Measurements from ENCODE around the gene ORC4.
"Not testable (repeated sequence)": the region's sequence is repeated elsewhere in the genome, so short reads cannot be mapped to it uniquely, and the experiment has no call there.

ORC4 gene

DNA sequence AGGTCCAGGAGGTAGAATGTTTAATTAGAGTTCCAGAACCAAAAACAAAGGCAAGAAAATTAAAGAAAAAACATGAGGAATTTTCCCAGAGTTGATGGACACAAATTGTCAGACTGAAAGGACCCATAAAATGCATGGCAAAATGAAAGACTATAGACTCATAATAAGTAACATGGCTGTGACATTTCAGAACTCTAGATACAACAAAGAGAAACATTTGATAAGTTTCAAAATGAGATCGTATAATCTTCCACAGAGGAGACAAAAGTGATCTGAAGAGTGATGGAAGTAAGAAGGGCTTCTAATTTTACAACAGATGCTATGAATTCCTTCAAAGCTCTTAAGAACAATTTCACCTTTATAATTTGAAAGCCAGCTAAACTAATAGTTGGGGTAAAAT is 20.4 kb downstream of the ORC4 start:
- no peak overlapping the region for H3K4me3 ChIP-seq (replicated peaks in 1 of 2; ENCODE audit: low read depth in 2 of 2, low read length in 2 of 2)
- TF ChIP-seq, protein P1, sequence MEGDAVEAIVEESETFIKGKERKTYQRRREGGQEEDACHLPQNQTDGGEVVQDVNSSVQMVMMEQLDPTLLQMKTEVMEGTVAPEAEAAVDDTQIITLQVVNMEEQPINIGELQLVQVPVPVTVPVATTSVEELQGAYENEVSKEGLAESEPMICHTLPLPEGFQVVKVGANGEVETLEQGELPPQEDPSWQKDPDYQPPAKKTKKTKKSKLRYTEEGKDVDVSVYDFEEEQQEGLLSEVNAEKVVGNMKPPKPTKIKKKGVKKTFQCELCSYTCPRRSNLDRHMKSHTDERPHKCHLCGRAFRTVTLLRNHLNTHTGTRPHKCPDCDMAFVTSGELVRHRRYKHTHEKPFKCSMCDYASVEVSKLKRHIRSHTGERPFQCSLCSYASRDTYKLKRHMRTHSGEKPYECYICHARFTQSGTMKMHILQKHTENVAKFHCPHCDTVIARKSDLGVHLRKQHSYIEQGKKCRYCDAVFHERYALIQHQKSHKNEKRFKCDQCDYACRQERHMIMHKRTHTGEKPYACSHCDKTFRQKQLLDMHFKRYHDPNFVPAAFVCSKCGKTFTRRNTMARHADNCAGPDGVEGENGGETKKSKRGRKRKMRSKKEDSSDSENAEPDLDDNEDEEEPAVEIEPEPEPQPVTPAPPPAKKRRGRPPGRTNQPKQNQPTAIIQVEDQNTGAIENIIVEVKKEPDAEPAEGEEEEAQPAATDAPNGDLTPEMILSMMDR (IDR thresholded peaks at IDR 0.05; ENCODE audit: low read depth, low read length), result no peak
- no peak for DNase-seq (ENCODE audit: low read depth in 2 of 2)

DNA sequence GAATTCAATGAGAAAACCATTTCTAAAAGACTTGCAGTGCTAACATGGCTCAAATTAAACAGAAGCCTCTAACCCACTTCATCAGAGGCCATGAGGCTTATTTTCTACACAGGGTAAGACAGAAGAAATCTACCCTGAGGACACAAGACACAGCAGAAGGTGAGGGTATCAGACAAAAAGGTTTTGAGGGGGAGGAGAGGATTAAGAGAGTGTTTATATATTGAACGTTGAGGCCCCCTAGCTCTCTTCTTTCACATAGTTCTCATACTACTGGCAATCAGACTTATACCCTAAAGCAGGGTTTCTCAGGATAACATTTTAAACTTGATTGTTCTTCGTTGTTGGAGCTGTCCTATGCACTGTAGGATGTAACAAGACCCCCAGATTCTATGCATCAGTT is 21.4 kb downstream of the ORC4 start:
- H3K4me3 ChIP-seq (replicated peaks in 1 of 2; ENCODE audit: low read depth in 2 of 2, low read length in 2 of 2), result no peak overlapping the region
- no peak for DNase-seq (ENCODE audit: low read depth in 2 of 2)
- TF ChIP-seq, protein P1 (IDR thresholded peaks at IDR 0.05; ENCODE audit: low read depth, low read length), result no peak

GRCh38 chr2:147998203-147998602 is 22.3 kb downstream of the ORC4 start:
- TF ChIP-seq, protein P1 (IDR thresholded peaks at IDR 0.05; ENCODE audit: low read depth, low read length), result no peak
- no peak overlapping the region for H3K4me3 ChIP-seq (replicated peaks in 1 of 2; ENCODE audit: low read depth in 2 of 2, low read length in 2 of 2)
- DNase-seq (ENCODE audit: low read depth in 2 of 2), result no peak

DNA sequence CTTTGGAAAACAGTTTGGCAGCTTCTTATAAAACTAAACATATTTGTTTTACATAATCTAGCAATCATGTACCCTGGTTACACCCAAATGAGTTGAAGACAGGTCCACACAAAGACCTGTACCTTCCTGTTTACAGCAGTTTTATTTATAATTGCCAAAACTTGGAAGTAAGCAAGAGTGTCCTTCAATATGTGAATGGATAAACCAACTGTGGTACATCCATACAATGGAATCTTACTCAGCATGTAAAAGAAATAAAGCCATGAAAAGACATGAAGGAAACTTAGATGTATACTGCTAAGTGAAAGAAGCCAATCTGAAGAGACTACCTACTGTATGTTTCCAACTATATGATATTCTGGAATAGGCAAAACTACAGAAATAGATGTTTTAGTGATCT is 23.7 kb downstream of the ORC4 start:
- no peak for DNase-seq (ENCODE audit: low read depth in 2 of 2)
- H3K4me3 ChIP-seq (replicated peaks in 1 of 2; ENCODE audit: low read depth in 2 of 2, low read length in 2 of 2), result no peak overlapping the region
- TF ChIP-seq, protein P1 (IDR thresholded peaks at IDR 0.05; ENCODE audit: low read depth, low read length), result no peak

DNA sequence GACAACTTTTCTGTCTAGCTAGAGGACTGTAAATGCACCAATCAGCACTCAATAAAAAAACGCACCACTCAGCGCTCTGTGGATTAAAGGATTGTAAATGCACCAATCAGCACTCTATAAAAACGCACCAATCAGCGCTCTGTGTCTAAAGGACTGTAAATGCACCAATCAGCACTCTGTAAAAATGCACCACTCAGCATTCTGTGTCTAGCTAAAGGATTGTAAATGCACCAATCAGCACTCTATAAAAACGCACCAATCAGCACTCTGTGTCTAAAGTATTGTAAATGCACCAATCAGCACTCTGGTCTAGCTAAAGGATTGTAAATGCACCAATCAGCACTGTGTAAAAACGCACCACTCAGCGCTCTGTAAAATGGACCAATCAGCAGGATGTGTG is 25.6 kb downstream of the ORC4 start:
- H3K4me3 ChIP-seq (replicated peaks in 1 of 2; ENCODE audit: low read depth in 2 of 2, low read length in 2 of 2); DNase-seq (ENCODE audit: low read depth in 2 of 2): not testable (repeated sequence)

- peak; percentile 75 to 78 for DNase-seq (ENCODE audit: low read depth in 2 of 2)
- TF ChIP-seq, protein P1 (IDR thresholded peaks at IDR 0.05; ENCODE audit: low read depth, low read length), result peak; percentile 55
- H3K4me3 ChIP-seq (replicated peaks in 1 of 2; ENCODE audit: low read depth in 2 of 2, low read length in 2 of 2), result no peak overlapping the region
These were observed 30.6 kb downstream of the ORC4 start for GRCh38 chr2:147989809-147990403.

- no peak for DNase-seq (ENCODE audit: low read depth in 2 of 2)
- TF ChIP-seq, protein P1 (IDR thresholded peaks at IDR 0.05; ENCODE audit: low read depth, low read length), result no peak
- no peak overlapping the region for H3K4me3 ChIP-seq (replicated peaks in 1 of 2; ENCODE audit: low read depth in 2 of 2, low read length in 2 of 2)
These were observed 31.4 kb downstream of the ORC4 start for GRCh38 chr2:147989102-147989501.
